ENCODE data around the gene CCDC148. TPM values are rescaled to one million over a fixed set of nuclear protein-coding genes. Genes with fewer than 3 reads are reported as not detected.

Gene CCDC148
- total and polyA plus RNA-seq, 2 donors (not counting 1 experiment from before 2014, with no cell fraction given), result not detected

DNA sequence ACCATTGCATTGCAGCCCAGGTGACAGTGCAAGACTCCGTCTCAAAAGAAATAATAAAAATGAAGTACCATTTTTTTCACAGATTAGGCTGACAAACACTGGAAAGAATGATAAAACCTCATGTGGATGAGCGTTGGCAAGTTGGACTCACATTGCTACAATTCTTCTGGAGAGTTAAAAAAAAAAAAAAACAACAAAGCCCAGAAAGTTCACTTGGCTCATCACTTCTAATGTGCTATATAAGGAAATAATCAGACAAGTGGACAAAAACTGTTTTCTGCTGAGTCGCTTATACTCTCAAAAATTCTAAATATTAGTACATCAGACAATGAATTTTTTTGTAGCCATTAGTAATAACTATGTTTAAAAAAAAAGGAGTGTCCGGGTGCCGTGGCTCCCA, 38.6 kb upstream of the CCDC148 start:
- H3K4me3 Mint-ChIP-seq, result no peak overlapping the region
- no peak overlapping the region for H3K27ac ChIP-seq (ENCODE audit: low read length in 2 of 2)
- intact Hi-C loops (cut with micrococcal nuclease), result no loop called here
- H3K4me1 ChIP-seq (ENCODE audit: control insufficient read depth in 2 of 2, insufficient read depth in 2 of 2, low read length in 2 of 2), result no peaks in the 10 kb centered on the region
- H3K4me1 Mint-ChIP-seq, result no peaks in the 10 kb centered on the region
- H3K27me3 Mint-ChIP-seq, result no peaks in the 10 kb centered on the region
- H3K9ac ChIP-seq (ENCODE audit: low read length), result no peak overlapping the region
- H3K9me3 ChIP-seq (ENCODE audit: control extremely low read depth in 1 of 3, control insufficient read depth in 2 of 3, insufficient read depth in 1 of 3, low read length in 2 of 3), result no peaks in the 10 kb centered on the region
- TF ChIP-seq, protein P1, sequence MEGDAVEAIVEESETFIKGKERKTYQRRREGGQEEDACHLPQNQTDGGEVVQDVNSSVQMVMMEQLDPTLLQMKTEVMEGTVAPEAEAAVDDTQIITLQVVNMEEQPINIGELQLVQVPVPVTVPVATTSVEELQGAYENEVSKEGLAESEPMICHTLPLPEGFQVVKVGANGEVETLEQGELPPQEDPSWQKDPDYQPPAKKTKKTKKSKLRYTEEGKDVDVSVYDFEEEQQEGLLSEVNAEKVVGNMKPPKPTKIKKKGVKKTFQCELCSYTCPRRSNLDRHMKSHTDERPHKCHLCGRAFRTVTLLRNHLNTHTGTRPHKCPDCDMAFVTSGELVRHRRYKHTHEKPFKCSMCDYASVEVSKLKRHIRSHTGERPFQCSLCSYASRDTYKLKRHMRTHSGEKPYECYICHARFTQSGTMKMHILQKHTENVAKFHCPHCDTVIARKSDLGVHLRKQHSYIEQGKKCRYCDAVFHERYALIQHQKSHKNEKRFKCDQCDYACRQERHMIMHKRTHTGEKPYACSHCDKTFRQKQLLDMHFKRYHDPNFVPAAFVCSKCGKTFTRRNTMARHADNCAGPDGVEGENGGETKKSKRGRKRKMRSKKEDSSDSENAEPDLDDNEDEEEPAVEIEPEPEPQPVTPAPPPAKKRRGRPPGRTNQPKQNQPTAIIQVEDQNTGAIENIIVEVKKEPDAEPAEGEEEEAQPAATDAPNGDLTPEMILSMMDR (IDR thresholded peaks at IDR 0.05), result no peak
- TF ChIP-seq EZH2 (IDR thresholded peaks at IDR 0.05; ENCODE audit: borderline replicate concordance, insufficient read depth, low read depth, low read length, poor library complexity, severe bottlenecking), result no peak
- no peak overlapping the region for H3K4me3 ChIP-seq (ENCODE audit: control extremely low read depth in 1 of 5, extremely low read depth in 1 of 5, insufficient read depth in 1 of 5, low read depth in 2 of 5, low read length in 4 of 5)
- DNase-seq (no peak), ATAC-seq (ENCODE audit: low read depth) (no peak)
- 100% methylated on average over 2 of the region's 5 CpGs for WGBS (ENCODE audit: insufficient coverage)
- no peak overlapping the region for H3K4me2 ChIP-seq (replicated peaks; ENCODE audit: low read depth, low read length, poor library complexity, severe bottlenecking)
- H2AFZ ChIP-seq (ENCODE audit: insufficient read depth, low read depth, low read length, poor library complexity, severe bottlenecking), result no peak overlapping the region
- H3K27me3 ChIP-seq (replicated peaks in 1 of 4; ENCODE audit: control extremely low read depth in 1 of 4, control insufficient read depth in 3 of 4, insufficient read depth in 4 of 4, low read length in 3 of 4), result no peaks in the 10 kb centered on the region
- no peaks in the 10 kb centered on the region for H3K79me2 ChIP-seq (ENCODE audit: control insufficient read depth, insufficient read depth, low read length)
- no peaks in the 10 kb centered on the region for H3K36me3 ChIP-seq (replicated peaks in 1 of 2; ENCODE audit: control extremely low read depth in 1 of 2, control insufficient read depth in 1 of 2, extremely low read depth in 1 of 2, insufficient read depth in 2 of 2, low read length in 1 of 2)
- no peaks in the 10 kb centered on the region for H3K9me3 Mint-ChIP-seq (ENCODE audit: insufficient read depth)
- ChIA-PET POLR2A (no interaction called here), CTCF (no interaction called here)
- H3K27ac Mint-ChIP-seq, result no peak overlapping the region
- no peaks in the 10 kb centered on the region for H4K20me1 ChIP-seq (ENCODE audit: control insufficient read depth, insufficient read depth, low read length, poor library complexity, severe bottlenecking)

DNA sequence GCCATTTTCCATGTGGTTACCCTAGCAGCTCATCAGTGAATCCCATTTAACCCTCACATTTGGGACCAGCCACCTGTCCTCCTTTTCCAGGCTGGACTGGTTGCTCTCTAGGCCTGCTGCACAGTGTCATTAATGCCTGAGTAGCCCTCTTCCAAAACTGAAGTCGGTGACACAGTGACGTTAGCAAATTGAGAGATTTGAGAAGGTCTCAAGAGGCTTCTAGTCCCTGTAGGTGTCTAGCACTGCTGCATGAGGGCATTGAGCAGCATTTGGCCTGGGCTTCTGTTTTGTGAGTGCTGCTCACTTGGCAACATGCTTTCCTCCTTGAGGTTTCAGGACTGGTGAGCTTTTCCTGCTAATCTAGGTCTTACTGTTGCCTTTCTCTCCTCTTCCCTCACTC, 36.9 kb upstream of the CCDC148 start:
- Histone ChIP-seq H2AFZ (ENCODE audit: insufficient read depth, low read depth, low read length, poor library complexity, severe bottlenecking) (no peak overlapping the region), H4K20me1 (ENCODE audit: control insufficient read depth, insufficient read depth, low read length, poor library complexity, severe bottlenecking) (no peaks in the 10 kb centered on the region), H3K36me3 (replicated peaks in 1 of 2; ENCODE audit: control extremely low read depth in 1 of 2, control insufficient read depth in 1 of 2, extremely low read depth in 1 of 2, insufficient read depth in 2 of 2, low read length in 1 of 2) (no peaks in the 10 kb centered on the region), H3K4me2 (replicated peaks; ENCODE audit: low read depth, low read length, poor library complexity, severe bottlenecking) (no peak overlapping the region), H3K27me3 (replicated peaks in 1 of 4; ENCODE audit: control extremely low read depth in 1 of 4, control insufficient read depth in 3 of 4, insufficient read depth in 4 of 4, low read length in 3 of 4) (no peaks in the 10 kb centered on the region), H3K9me3 (ENCODE audit: control extremely low read depth in 1 of 3, control insufficient read depth in 2 of 3, insufficient read depth in 1 of 3, low read length in 2 of 3) (no peaks in the 10 kb centered on the region), H3K9ac (ENCODE audit: low read length) (no peak overlapping the region), H3K4me1 (ENCODE audit: control insufficient read depth in 2 of 2, insufficient read depth in 2 of 2, low read length in 2 of 2) (no peaks in the 10 kb centered on the region), H3K79me2 (ENCODE audit: control insufficient read depth, insufficient read depth, low read length) (no peaks in the 10 kb centered on the region), H3K27ac (ENCODE audit: low read length in 2 of 2) (no peak overlapping the region), H3K4me3 (ENCODE audit: control extremely low read depth in 1 of 5, extremely low read depth in 1 of 5, insufficient read depth in 1 of 5, low read depth in 2 of 5, low read length in 4 of 5) (no peak overlapping the region)
- ATAC-seq (ENCODE audit: low read depth) (no peak), DNase-seq (no peak)
- intact Hi-C loops (cut with micrococcal nuclease), result no loop called here
- no peaks in the 10 kb centered on the region for H3K27me3 Mint-ChIP-seq
- H3K4me1 Mint-ChIP-seq, result no peaks in the 10 kb centered on the region
- POLR2A ChIA-PET, result no interaction called here
- WGBS (ENCODE audit: insufficient coverage), result 20% methylated on average over 2 of the region's 2 CpGs
- no peaks in the 10 kb centered on the region for H3K9me3 Mint-ChIP-seq (ENCODE audit: insufficient read depth)
- H3K4me3 Mint-ChIP-seq, result no peak overlapping the region
- H3K27ac Mint-ChIP-seq, result no peak overlapping the region
- CTCF ChIA-PET, result interaction anchor here (0.7 kb wide), 1 partner anchor 162 kb away, joined by 4 read pairs; no protein-coding TSS in a partner anchor
- TF ChIP-seq, protein P1 (IDR thresholded peaks at IDR 0.05), result no peak
- no peak for TF ChIP-seq EZH2 (IDR thresholded peaks at IDR 0.05; ENCODE audit: borderline replicate concordance, insufficient read depth, low read depth, low read length, poor library complexity, severe bottlenecking)
